ENCODE measurements around the gene DOP1A.
"Not testable (repeated sequence)": the region's sequence is repeated elsewhere in the genome, so short reads cannot be mapped to it uniquely, and the experiment has no call there.

DOP1A gene

DNA sequence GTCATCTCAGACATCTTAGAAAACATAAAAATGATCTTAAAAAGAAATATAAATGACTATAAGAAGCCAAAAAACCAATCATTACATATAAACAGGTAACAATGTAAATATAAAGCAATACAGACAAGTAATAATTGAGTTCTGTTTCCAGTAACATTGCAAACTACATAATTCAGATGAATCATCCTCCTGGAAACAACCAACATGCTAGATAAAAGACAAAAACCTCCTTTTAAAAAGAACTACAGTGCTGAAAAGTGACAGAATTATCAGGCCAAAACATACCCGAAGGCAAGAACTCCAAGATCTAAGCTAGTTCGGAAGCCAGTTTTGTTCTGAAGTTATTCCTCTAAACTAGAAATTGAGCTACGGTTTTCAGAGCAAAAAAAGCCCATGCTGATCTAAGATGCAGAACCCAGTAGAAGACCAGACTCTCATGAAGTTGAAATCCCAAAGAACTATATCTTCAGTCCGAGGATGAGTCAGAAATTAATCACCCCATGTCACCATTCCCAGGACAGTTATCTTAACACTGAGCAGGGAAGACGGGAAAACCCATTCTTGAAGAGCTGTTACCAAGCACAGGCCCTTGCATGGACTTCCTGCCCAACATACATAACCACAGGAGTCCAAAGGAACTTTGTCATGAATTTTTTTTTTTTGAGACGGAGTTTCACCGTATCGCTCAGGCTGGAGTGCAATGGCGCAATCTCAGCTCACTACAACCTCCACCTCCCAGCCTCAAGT lies 115.8 kb downstream of the DOP1A start:
- peak; percentile 32 for DNase-seq (ENCODE audit: insufficient read length, low spot score)
- TF ChIP-seq POLR2A (IDR thresholded peaks at IDR 0.05; ENCODE audit: low read depth, low read length): no peak
- FAIRE-seq: peak; percentile 95

DNA sequence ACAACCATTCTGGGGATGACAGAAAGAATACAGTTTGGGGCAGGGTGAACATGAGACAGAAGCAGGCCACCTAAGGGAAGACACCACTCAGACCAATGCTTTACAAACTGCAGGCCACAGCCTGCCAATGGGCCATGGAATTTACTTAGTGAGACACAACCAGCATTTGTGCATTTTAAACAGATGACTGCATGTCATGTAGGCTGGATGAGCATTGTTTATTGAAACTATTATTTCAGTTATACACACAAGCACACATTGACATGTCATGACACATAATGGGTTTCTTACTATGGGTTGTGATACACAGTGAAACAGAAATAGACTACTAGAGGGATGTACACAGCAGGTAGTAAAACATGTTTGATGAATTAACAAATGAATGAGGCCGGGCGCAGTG lies 117.6 kb downstream of the DOP1A start:
- FAIRE-seq (peak; percentile 71), DNase-seq (ENCODE audit: insufficient read length, low spot score) (no peak)
- no peak for TF ChIP-seq POLR2A (IDR thresholded peaks at IDR 0.05; ENCODE audit: low read depth, low read length)

DNA sequence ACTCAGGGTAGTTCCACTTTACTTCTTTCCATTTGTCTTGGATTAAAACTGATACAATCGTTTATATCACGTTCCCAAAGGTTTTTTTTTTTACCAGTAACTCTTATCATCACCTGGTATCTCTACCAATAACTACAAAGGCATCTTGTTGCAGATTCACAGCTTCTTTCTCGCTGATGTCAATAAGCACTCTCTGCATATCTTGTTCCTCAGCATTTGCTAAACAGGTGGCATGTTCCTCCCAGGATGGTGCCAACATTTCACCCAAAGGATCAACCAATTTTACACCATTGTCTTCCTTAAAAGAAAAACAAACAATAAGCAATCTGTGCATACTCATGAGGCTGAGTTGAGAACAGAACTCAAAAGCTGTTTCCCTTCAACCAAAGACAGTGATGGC lies 121.0 kb downstream of the DOP1A start:
- no peak for TF ChIP-seq POLR2A (IDR thresholded peaks at IDR 0.05; ENCODE audit: low read depth, low read length)
- FAIRE-seq (no peak), DNase-seq (ENCODE audit: insufficient read length, low spot score) (no peak)

DNA sequence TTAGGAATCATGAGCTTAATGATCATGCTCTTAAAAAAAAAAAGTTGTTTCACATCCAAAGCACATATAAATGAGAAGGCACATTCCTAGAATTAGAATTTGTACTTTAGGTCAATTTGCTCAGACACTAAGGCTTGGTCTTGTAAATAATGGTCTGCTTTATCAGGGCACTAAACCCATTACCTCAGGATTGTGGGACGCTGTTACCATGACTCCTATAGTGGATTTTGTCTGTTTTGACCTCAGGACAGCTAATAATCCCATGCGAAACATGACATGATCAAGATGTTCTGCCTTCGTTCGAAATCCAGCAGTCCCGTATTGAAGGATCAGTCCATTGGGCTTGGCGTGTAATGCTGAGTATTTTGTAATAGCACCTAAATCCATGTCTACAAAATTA lies 123.2 kb downstream of the DOP1A start:
- DNase-seq (ENCODE audit: insufficient read length, low spot score) (no peak), FAIRE-seq (no peak)
- no peak for TF ChIP-seq POLR2A (IDR thresholded peaks at IDR 0.05; ENCODE audit: low read depth, low read length)

DNA sequence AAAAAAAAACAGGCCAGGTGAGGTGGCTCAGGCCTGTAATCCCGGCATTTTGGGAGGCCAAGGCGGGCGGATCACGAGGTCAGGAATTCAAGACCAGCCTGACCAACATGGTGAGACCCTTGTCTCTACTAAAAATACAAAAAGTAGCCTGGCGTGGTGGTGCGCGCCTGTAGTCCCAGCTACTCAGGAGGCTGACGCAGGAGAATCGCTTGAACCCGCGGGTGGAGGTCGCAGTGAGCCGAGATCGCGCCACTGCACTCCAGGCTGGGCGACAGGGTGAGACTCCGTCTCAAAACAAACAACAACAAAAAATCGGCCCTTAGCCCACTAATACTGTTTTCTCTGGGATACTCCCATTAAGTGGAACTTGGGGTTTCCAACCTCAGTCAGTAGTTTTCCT lies 124.5 kb downstream of the DOP1A start:
- DNase-seq (ENCODE audit: insufficient read length, low spot score); FAIRE-seq: not testable (repeated sequence)

DNA sequence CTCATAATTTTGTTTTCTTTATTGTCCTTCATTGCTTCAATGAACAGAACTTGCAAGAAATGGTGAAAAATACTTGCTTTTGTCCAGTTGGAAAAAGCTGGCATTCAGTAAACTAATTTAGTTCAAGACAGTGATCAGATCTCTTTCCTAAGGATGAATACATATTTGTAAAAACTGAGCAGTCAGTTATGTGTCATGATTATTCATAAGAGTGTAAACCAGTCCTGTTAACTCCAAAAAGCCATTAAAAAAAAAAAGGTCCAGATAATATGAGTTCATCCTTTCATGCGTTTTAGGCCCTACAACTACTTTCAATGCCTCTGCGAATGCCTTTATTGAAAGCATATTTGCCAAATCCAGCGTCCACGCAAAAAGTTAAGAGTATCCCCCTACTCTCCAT lies 125.0 kb downstream of the DOP1A start:
- TF ChIP-seq POLR2A (IDR thresholded peaks at IDR 0.05; ENCODE audit: low read depth, low read length): no peak
- FAIRE-seq (peak; percentile 64), DNase-seq (ENCODE audit: insufficient read length, low spot score) (peak; percentile 15)

DNA sequence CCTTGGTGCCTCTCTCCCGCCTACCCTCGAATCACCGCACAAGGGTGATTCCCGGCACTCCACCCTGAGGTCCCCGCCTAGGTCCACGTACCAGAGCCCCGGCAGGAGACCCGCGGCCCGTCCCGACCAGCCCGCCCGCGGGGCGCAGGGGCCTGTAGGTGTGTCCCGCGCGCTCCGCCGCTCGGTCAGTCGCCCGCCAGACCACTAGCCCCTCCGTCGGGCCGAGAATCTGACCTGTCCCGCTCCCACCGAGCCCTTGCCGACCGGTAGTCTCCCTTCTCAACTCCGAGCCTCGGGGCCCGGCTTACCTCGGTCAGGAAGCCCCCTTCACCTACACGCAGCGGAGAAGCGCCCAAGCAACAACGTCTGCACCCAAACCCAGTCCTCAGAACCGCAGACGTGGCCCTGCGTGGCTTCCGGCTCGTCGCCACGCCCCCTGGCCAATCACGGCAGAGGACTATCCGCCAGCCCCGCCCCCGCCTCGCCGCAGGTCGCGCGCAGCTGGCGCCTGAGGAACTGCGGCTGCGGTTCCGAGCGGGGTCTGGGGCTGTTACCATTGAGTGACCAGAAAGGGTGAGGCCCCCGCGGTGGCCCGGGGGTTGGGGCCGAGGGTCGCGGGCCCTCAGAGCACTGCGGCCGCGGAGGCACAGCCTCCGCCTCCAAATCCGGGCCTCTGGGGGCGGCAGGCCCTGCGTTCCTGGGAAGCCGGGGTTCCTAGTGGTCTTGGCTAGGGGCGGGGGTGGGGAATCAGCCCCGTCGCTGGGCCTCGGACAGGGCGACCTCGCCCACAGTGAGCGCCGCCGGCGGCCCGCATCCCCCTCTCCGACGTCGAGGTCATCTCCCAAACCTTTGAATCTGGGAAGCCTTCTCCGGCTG lies 125.6 kb downstream of the DOP1A start, which contains the start of the genes PGM3 and RWDD2A:
PGM3 (minus strand) TSS at position 395 of the 876 bp plus-strand sequence. CDS start 2,253 bp downstream, outside the sequence.
RWDD2A (plus strand) TSS at position 487 of the 876 bp plus-strand sequence. CDS start 1,095 bp downstream, outside the sequence.
- DNase-seq (ENCODE audit: insufficient read length, low spot score) (peak; percentile 81), FAIRE-seq (peak; percentile 82)
- peak; percentile 95 for TF ChIP-seq POLR2A (IDR thresholded peaks at IDR 0.05; ENCODE audit: low read depth, low read length)

DNA sequence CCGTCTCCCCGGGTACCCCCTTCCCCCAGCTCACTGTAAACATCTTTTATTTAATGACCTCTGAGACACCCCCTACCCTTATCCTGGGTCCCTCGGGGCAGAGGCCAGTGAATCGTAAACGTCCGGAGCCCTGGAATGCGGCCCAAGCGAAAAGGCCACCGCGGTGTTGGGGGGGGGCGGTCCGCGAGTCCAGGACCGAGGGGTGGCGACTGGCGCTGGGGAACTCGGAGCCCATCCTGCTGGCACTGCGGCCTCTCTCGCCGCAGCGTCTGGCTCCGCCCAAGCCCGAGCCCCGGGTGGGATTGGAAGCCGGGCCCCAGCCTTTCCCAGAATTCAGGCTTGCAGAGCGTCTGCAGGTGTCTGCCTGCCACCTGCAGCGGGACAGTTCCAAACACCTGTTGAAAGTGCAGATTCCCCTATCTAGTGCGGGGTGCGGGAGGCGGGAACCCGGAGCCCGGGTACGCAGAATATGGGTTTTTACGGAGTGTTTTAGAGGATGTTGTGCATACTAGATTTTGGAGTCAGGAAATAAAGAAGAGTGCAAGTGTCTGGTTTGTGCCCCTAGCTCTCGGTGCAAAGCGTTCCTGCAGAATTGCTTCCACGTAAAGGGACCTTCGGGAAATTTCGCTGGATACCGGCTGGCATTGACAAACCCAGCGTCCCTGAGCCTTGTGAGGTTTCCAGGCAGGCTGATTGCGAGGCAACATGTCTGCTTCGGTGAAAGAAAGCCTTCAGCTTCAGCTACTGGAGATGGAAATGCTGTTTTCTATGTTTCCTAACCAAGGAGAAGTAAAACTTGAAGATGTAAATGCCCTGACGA lies 126.5 kb downstream of the DOP1A start:
- peak; percentile 44 for DNase-seq (ENCODE audit: insufficient read length, low spot score)
- FAIRE-seq: no peak
- TF ChIP-seq POLR2A (IDR thresholded peaks at IDR 0.05; ENCODE audit: low read depth, low read length): no peak

DNA sequence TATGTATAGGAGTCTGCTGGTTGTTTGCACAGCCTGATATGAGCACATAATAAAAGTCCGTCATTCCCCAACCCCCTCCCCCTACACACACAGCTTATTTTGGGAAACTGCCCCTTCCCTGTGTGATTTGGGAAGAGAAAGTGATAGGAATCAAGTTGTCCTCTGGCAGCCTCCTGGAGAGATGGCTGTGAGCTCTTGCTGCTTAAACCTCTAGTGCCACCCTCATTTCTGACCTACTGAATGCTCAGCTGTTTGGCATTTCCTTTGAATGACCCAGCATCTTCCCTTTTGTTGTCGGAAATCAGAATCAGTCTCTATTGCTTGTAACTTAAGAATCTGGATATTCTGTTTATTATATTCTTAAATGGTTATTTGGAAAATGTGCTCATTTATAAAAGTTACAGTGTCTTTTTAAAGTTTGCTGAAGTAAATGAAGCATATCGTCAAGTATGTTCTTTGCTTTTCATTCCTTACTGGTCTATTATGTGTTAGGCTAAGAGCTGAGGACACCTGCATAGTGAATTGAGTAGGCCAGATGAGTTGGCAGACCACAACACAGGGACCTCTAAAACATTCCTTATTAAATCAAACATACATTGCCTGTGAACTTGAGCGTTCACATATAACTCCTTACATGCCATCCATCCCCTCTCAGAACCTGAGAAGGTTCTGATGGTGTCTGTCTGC lies 131.2 kb downstream of the DOP1A start:
- no peak for FAIRE-seq
- no peak for TF ChIP-seq POLR2A (IDR thresholded peaks at IDR 0.05; ENCODE audit: low read depth, low read length)
- DNase-seq (ENCODE audit: insufficient read length, low spot score): peak; percentile 15

DNA sequence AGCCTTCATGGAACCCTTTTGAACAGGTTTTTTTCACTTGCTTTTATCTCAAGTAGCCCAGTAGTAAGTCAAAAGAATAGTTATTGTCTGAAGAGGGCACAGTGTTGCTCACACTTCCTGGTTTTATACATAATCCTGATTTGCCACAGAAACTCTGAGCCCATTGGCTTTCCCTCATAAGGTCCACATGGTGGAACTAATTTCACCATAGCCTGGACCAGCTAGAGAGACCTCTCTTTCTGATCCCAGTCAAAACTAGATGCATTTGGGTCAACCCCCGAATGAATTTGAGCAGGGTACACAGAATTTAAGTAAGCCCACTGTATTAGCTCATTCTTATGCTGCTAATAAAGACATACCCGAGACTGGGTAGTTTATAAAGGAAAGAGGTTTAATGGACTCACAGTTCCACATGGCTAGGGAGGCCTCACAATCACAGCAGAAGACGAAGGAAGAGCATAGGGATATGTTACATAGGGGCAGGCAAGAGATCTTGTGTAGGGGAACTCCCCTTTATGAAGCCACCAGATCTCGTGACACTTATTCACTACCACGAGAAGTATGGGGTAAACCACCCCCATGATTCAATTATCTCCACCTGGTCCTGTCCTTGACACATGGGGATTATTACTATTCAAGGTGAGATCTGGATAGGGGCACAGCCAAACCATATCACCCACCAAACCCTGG lies 131.8 kb downstream of the DOP1A start:
- no peak for FAIRE-seq
- no peak for DNase-seq (ENCODE audit: insufficient read length, low spot score)
- TF ChIP-seq POLR2A (IDR thresholded peaks at IDR 0.05; ENCODE audit: low read depth, low read length): no peak

DNA sequence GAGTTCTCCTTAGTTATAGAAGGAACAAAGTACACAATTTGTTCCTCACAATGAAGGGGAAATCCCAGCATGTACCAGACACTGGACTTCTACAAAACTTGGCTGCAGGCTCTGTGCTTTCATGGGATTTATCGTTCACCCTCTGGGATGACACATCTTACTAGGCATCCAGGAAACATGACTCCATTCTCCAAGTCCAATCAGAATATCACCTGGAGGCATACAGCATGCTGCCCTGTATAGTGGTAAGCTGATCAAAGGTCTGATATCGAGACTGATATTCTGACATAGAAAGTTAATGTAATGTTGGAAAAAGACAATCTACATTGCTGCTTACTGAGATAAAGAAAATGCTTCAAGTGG lies 132.4 kb downstream of the DOP1A start:
- DNase-seq (ENCODE audit: insufficient read length, low spot score) (peak; percentile 63), FAIRE-seq (peak; percentile 97)
- no peak for TF ChIP-seq POLR2A (IDR thresholded peaks at IDR 0.05; ENCODE audit: low read depth, low read length)

DNA sequence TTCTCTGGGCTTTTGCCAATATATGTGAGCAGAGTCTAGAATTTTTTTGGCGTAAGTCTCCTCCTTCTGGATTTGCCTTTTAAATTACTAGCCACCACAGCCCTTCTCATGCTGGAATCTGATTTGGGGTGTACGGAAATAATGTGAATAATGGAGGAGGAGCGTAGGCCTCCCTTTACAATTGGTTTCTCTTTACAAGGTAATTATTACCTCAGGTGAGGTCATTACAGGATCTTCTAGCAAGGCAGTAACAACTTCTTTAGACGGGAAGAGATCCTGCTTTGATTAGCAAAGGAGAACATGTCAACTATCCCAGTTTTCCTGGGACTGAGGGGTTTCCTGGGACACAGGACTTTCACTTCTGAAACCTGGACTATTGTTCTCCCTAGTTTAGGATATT lies 134.6 kb downstream of the DOP1A start:
- TF ChIP-seq POLR2A (IDR thresholded peaks at IDR 0.05; ENCODE audit: low read depth, low read length): no peak
- no peak for DNase-seq (ENCODE audit: insufficient read length, low spot score)
- no peak for FAIRE-seq

Data from H54 (cell line).